CD4-positive, alpha-beta T cell treated with Interleukin-12 subunit alpha and Interleukin-12 subunit beta, for 1 hour (primary cell): ENCODE data around the gene PPP2R5E.
A peak's percentile ranks its signal among the peaks of the same experiment; 100 is the strongest.
"Not testable (repeated sequence)": the region's sequence is repeated elsewhere in the genome, so short reads cannot be mapped to it uniquely, and the experiment has no call there.

Source experiments
- DNase-seq: peaks from one replicate; pipeline ENCODE4 v3.0.0-alpha.2; 2020

The PPP2R5E gene

DNA sequence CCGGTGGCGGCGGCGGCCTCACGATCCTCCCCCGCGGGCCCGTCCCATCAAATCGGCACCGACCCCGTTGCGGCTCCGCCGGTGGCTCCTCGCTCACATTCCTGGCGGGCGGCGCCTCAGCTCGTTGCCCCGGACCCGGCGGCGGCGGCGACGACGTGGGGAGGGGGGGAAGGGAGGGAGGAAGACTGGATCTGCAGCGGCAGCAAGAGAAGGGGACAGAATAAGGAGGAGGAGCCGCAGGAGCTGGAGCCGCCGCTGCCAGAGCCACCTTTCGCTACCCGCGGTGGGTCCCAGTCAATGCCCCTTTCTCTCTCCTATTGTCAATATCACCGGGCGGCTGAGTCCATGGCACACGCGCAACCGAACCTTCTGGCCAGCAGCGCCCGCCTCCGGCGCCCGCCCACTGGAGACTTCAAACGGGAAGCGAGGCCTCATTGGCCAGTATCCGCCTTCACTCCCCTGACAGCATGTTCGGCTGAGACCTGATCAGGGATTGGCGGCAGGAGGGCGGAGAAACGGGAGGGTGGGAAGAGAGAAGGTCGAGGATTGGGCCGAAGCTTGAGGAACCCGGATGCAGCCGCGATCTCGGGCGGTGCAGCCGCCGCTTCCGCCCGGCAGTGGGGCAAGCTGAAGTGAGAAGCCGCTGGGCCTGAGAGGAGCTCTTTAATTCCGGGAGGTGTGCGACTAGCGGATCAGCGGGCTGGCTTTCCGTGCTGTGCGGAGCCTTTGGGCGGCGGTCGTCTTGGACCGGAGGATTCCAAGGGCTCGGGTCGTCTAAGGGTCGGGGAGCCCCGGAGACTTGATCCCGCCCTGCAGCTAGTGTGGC lies at the start of gene PPP2R5E:
PPP2R5E (minus strand) TSS at position 378 of the 826 bp plus-strand sequence. CDS start 3,692 bp downstream, outside the sequence.
- DNase-seq = peak; percentile 98

DNA sequence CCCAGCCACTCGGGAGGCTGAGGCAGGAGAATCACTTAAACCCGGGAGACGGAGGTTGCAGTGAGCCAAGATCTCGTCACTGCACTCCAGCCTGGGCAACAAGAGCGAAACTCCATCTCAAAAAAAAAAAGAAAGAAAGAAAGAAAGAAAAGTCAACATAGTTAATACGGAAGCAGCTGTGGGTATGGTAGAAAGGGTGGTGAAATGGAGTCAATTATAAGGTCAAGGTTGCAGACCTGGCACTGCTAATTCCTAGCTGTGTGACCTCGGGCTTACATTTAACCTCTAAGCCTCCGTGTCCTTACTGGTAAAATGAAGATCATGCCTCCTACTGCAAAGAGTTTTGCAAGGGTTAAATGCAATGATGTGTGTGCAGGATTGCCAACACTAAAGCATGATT lies 39.9 kb upstream of the PPP2R5E start:
- DNase-seq = not testable (repeated sequence)

GRCh38 chr14:63581491-63581890 lies 38.3 kb upstream of the PPP2R5E start:
- DNase-seq = no peak

DNA sequence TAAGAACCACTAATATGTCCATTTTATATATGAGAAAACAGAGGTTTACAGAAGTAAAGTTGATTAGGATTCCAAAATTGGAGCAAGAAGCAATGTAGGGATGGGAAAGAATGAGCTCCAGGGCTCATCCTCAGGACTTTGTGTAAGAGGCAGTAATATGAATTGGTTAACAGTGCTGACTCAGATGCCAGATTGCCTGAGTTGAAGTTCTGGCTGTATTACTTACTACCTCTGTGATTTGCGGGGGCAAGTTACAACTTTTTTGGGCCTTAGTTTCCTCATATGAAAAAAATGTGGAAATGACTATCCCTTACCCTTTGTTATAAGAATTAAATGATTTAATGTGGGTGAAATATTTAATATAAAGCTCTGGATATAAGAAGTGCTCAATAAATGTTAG lies 35.1 kb upstream of the PPP2R5E start:
- DNase-seq = no peak

- DNase-seq = no peak
Measured at GRCh38 chr14:63573581-63573980, 30.4 kb upstream of the PPP2R5E start.

DNA sequence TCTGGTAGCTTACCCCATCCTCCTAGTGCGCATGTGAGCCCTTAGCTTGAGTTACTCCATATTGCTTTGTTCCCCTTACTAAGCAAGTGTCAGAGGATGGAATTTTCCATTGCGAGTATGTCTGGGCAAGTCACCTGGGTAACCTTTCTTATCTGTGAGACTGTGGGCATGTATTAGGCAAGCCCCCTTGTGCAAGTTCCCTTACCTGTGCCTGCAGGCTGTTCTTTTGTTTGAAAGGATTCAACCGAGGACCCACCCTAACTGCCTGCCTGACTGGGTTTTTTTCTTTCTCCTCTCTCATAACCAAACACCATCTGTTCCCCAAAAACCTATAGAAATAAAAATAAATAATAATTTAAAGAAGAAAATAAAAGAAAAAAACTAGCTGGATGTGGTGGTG lies 22.3 kb upstream of the PPP2R5E start:
- DNase-seq = no peak

DNA sequence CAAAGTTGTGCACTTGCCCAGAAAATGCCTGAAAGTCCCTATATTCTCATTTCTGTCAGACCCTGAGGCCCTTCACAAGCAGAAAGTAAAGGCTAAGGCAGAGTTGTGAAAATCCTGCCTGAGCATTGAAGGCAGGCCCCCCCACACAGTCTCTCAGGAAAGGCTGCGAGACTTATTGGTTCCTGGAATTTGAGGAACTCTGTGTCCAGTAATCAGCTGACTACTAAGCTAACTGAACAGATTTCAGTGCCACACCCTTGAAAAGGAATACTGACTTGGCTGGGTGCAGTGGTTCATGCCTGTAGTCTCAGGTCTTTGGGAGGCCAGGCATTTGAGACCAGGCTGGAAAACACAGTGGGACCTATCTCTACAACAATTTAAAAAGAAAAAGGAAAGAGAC lies 21.1 kb upstream of the PPP2R5E start:
- DNase-seq = no peak

DNA sequence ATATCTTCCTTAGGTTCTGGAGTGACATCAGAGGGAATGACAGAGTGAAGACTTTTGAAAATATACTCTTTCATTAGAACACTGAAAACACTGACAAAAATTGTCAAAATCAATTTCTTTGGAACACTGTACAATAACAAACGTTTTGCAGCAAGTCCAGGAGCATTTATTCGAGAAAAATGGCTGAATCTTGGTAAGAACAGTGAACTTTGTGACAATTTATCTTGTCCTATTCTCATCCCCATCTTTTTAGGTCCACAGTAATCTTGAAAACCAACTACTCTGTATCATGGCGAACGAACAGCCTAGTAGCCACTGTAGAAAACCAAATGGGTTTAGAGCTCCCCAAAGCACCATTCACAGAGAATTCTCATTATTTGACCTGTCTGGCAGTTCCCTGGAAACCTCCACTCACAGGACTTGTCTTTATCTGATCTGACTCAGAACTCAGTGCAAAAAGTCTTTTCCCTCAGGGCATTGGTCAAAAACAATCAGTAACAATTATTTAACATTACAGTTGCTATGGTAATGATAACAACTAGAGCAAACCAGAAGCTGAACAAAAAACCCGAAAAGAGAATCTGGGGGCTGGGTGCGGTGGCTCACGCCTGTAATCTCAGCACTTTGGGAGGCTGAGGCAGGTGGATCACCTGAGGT lies 20.3 kb upstream of the PPP2R5E start:
- no peak for DNase-seq

DNA sequence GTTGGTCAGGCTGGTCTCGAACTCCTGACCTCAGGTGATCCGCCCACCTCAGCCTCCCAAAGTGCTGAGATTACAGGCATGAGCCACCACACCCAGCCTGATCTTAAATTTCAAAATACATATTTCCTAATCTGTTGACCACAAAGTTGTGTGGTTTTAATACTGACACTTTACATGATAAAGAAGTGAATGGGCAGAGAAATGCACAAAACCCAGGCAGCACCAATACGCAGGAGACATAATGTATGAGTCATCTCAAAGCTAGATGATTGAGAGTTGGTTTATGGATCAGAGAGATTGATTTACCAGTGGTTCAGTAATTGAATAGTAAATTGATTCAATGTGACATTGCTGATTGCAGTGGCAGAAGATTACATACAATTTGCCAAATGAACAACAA lies 19.2 kb upstream of the PPP2R5E start:
- DNase-seq = no peak

GRCh38 chr14:63555572-63555971 lies 12.4 kb upstream of the PPP2R5E start:
- no peak for DNase-seq

- DNase-seq = no peak
Measured at GRCh38 chr14:63551332-63551731, 8.2 kb upstream of the PPP2R5E start.

DNA sequence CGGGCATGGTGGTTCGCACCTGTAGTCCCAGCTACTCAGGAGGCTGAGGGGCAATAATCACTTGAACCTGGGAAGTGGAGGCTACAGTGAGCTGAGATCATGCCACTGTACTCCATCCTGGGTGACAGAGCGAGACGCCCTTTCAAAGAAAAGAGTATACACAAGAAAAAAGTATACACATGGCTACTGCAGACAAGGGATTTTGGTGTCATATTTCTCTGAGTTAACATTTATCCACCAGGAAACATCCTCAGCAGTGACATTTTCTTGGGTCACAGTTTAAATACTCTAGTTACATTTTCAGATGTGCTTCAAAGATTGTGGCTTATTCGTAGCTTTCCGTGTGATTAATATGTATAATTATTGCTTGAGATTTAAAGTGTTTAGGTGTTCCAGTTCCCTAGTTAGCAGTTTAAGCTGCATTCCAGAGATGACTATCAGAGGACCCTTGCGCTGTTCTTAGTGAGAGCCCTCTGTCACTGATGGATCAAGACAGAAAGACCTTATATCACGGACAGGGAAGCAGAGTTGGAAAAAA lies 4.7 kb upstream of the PPP2R5E start:
- no peak for DNase-seq

DNA sequence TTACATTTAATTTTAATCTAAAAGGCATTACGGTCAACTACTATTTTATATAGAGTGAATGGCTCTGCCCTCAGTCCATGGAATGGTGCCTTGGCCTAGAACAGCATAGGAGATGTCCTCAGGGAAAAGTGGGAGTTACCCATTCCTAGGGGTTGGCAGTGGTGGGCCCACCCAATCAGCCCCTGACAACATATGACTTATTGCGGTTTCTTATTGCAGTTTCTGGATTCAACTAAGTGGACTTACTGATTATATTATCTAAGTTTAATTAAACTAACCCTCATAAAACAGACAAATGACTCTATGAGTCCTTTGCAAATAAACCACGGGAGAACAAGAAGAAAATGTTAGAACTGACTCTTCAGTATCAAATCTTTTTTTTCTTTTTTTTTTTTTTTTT lies 2.3 kb upstream of the PPP2R5E start:
- no peak for DNase-seq

DNA sequence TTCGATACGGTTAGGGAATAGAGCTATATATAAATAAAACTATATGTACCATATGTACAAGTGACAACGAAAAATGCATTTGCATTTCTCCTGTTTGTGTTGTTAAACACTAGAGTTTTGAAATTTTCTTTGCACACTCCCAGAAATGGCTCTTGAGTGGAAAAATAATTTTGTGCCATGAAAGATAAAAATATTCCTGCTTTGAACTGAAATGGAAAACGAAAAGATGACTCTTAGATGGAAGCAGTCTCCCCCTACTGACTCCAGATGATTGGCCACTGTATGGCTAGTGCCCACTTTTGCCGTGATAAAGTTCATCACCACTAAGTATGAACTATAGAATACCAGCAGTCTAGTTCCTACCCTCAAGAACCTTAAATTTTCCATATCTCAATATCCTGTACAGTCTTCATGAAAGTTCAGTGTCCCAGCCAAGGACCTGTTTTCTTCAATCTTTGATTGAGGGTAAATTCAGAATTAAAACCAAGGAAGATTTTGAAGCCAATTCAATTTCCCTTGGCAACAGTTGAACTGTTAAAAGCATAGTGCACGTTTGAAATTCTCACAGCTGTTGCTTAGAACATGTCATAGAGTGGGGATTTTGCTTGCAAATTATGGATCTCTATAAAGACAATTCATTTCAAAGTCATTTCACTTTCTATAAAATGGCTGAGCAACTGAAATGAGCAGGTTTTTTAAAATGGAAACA lies 1.6 kb upstream of the PPP2R5E start:
- no peak for DNase-seq

DNA sequence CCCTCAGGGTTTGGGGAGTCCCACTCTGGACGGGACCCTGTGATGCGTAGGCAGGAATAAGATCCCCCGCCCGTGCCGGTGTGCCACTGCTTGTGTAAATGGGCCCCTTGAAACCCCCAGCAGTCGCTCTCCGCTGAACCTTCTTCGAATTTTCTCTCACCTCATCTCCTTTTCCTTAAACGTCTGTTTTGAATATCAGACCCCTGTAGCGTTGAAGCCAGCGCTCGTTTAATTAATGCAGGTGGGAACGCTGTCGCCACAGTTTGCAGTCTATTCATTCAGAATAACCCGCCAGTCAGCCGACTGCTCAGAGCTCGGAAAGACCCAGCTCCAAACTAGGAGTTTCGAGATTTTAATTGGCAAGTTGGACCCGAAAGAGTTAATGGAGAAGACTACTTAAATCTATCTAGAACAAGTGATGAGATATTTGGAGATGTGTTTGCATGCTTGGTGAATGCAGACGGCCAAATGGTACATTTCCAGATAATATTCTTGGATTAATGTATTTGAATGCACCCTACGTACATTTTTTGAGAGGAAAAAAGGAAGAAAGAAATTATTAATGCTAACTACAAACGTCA lies 739 bp upstream of the PPP2R5E start:
- DNase-seq = no peak

DNA sequence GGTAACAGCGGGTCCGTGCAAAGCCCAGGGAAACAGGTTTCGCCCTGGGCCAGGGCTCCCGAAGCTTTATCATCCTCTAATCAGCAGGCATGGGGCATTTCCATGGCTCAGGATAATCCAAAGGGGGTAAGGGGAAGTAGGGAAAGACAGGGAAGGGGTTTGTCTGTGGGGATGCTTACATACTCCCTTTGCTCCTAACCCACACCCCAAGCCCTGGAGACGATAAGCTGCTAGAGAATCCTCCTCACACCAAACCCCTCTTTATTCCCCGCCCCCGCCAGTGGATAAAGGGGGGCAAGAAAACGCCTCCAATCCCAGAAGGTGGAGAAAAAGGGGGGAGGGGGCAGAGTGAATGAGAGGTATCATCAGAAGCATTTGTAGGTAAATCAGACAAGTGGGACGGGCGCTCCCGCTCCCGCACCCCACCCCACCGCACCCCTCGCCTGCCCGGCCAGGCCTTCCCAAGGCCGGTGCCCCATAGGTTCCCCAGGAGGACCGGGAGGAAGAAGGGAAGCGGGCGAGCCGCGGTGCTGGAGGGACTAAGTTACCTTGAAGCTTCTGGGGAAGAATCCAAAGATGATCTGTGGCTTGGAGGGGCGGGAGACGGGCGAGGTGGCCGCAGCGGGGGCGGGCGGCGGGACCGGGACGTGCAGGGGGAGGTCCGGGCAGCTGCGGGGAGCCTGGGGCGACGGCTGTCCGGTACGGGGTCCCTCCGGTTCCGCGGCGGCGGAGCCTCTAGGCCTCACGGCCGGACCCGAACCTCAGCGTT lies 762 bp downstream of the PPP2R5E start:
- peak; percentile 2 for DNase-seq

DNA sequence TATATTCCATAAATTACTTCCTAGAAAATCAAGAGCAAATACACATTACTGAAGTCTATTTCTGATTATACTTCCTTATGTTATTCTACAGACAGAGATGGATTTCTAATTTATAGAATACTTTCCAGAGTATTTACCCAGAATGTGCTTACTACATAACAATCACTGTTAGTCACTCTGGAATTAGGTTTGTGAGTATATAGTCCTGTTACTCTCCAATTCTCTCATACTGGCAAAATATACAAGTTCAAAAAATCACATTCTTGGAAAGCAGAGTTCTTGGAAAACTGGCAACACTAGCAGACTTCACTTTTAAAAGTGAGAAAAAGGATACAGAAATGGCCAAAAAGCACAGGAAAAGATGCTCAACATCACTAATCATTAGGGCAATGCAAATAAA lies 7.3 kb downstream of the PPP2R5E start:
- no peak for DNase-seq

DNA sequence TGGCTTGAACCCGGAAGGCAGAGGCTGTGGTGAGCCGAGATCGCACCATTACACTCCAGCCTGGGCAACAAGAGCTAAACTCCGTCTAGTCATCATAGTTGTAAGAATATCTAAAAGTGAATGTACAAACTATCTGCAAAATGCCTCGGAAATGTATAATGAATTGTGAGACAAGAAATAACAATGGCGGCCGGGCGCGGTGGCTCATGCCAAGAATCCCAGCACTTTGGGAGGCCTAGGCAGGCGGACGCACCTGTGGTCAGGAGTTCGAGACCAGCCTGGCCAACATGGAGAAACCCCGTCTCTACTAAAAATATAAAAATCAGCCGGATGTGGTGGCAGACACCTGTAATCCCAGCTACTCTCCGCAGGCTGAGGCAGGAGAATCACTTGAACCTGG lies 9.7 kb downstream of the PPP2R5E start:
- DNase-seq = no peak

DNA sequence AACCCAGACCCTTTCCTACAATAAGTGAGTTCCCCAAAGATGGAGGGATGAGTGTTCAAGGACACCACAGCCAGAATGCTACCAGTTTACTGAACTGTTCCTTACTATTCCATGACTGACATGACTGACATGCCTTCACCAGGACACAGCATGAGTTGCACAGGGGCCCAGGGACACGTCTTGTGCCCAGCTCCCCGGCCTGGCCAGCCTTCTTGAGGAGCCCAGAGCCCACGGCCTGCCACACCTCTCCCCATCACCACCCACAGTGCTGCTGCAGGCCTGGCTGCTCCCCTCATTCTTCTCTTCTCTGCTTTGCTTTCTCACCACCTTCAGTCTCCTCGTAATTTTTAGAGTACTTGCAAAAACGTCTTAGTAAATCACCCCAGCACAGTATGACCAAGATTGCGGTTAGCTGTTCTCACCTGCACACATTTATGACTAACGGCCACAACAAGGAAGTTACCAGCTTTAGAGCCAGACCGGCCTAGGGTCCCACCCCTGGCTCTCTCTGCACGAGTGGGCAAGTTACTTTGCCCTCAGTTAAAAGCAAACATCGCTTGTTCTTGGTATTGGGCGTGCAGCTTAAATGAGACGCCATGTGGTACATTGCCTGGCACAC lies 18.5 kb downstream of the PPP2R5E start:
- peak; percentile 32 for DNase-seq

DNA sequence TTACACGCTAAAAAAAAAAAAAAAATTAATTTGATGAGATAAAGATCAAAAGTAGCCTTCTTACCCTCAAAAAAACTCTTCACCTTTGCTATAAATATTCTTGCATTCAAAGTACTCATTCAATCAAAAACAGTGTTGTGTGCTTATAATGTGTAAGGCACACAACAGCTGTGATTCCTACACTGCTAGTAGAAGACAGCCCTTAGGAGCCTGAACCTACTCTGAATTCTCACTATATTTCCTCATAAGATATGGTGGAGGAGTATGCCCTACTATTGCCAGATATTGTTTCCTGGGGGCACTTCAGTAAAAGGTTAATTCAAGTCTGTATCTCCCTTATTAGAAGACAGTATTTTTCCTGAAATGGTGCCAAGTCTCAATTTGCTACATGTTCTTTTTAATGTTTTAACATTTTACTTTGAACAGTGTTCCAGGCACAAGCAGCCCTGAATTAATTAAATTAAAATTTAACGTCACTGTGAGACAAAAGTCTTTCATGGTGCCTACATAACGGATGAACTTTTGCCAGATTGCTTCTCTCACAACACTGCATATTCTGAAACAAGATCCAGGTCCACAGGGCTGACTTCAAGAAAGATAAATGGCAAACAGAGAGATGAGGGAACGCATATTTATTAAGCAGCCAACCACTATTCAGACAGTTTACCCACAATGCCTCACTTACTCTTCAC lies 19.3 kb downstream of the PPP2R5E start:
- no peak for DNase-seq

DNA sequence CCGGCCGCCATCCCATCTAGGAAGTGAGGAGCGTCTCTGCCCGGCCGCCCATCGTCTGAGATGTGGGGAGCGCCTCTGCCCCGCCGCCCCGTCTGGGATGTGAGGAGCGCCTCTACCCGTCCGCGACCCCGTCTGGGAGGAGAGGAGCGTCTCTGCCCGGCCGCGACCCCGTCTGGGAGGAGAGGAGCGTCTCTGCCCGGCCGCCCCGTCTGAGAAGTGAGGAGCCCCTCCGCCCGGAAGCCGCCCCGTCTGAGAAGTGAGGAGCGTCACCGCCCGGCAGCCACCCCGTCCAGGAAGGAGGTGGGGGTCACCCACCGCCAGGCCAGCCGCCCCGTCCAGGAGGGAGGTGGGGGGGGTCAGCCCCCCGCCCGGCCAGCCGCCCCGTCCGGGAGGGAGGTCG lies 20.7 kb downstream of the PPP2R5E start:
- DNase-seq = not testable (repeated sequence)
